HG02973 (cell line): ENCODE data around the gene FAAH2.
"Not testable (repeated sequence)": the region's sequence is repeated elsewhere in the genome, so short reads cannot be mapped to it uniquely, and the experiment has no call there.

Experiments used
- ATAC-seq: cut with Tn5 transposase; IDR thresholded peaks from one replicate; pipeline ENCODE4 v1.9.1; 2021; ENCODE audit warnings: moderate library complexity; ENCODE audit not compliant: unreplicated experiment

Gene FAAH2

GRCh38 chrX:57379296-57379695 lies 92.8 kb downstream of the FAAH2 start:
- no peak for ATAC-seq

- ATAC-seq: no peak
These were observed 93.7 kb downstream of the FAAH2 start for GRCh38 chrX:57380026-57380796.

- not testable (repeated sequence) for ATAC-seq
These were observed 107.7 kb downstream of the FAAH2 start for GRCh38 chrX:57394162-57394561.

GRCh38 chrX:57403191-57403590 lies 116.7 kb downstream of the FAAH2 start:
- not testable (repeated sequence) for ATAC-seq

GRCh38 chrX:57406149-57406548 lies 119.6 kb downstream of the FAAH2 start:
- no peak for ATAC-seq

GRCh38 chrX:57417827-57418226 lies 131.3 kb downstream of the FAAH2 start:
- ATAC-seq: no peak

- ATAC-seq: no peak
These were observed 135.8 kb downstream of the FAAH2 start for GRCh38 chrX:57422289-57422688.

- no peak for ATAC-seq
These were observed 136.3 kb downstream of the FAAH2 start for GRCh38 chrX:57422790-57423189.

- no peak for ATAC-seq
These were observed 158.6 kb downstream of the FAAH2 start for GRCh38 chrX:57445076-57445475.

- no peak for ATAC-seq
These were observed 159.3 kb downstream of the FAAH2 start for GRCh38 chrX:57445832-57446231.

- no peak for ATAC-seq
These were observed 161.3 kb downstream of the FAAH2 start for GRCh38 chrX:57447856-57448255.

- ATAC-seq: no peak
These were observed 165.0 kb downstream of the FAAH2 start for GRCh38 chrX:57451426-57452020.

GRCh38 chrX:57453901-57454300 lies 167.4 kb downstream of the FAAH2 start:
- peak; percentile 70 for ATAC-seq

- ATAC-seq: no peak
These were observed 195.0 kb downstream of the FAAH2 start for GRCh38 chrX:57481514-57481913.

GRCh38 chrX:57516491-57516890 lies 230.0 kb downstream of the FAAH2 start:
- ATAC-seq: no peak

GRCh38 chrX:57519578-57520118 lies 233.1 kb downstream of the FAAH2 start:
- no peak for ATAC-seq

- ATAC-seq: no peak
These were observed 242.3 kb downstream of the FAAH2 start for GRCh38 chrX:57528670-57529255.
